GM19328 (cell line): Measurements from ENCODE around the gene LDHD.

Experiments
- ATAC-seq: cut with Tn5 transposase; IDR thresholded peaks from one replicate; pipeline ENCODE4 v1.9.1; 2021; ENCODE audit warnings: mild to moderate bottlenecking, moderate library complexity; ENCODE audit not compliant: unreplicated experiment

The LDHD gene

GRCh38 chr16:75114946-75115825 is 1.4 kb downstream of the LDHD start:
- ATAC-seq, result no peak

- no peak for ATAC-seq
Measured at GRCh38 chr16:75114179-75114945, 2.2 kb downstream of the LDHD start.

GRCh38 chr16:75113541-75114121 is 2.9 kb downstream of the LDHD start:
- no peak for ATAC-seq

GRCh38 chr16:75112734-75113491 is 3.7 kb downstream of the LDHD start:
- ATAC-seq, result no peak

GRCh38 chr16:75111961-75112733 is 4.4 kb downstream of the LDHD start:
- no peak for ATAC-seq

- peak; percentile 4 for ATAC-seq
Measured at GRCh38 chr16:75111514-75111940, 5.1 kb downstream of the LDHD start.

- ATAC-seq, result peak; percentile 63
Measured at GRCh38 chr16:75110637-75111513, 5.7 kb downstream of the LDHD start.

GRCh38 chr16:75109732-75110243 is 6.8 kb downstream of the LDHD start:
- no peak for ATAC-seq

- no peak for ATAC-seq
Measured at GRCh38 chr16:75108792-75109731, 7.5 kb downstream of the LDHD start.

GRCh38 chr16:75107505-75107904 is 9.1 kb downstream of the LDHD start:
- no peak for ATAC-seq

GRCh38 chr16:75106351-75107274 is 10.0 kb downstream of the LDHD start:
- ATAC-seq, result no peak

GRCh38 chr16:75105306-75106061 is 11.1 kb downstream of the LDHD start:
- ATAC-seq, result no peak

GRCh38 chr16:75104836-75105235 is 11.7 kb downstream of the LDHD start:
- no peak for ATAC-seq

GRCh38 chr16:75103994-75104393 is 12.6 kb downstream of the LDHD start:
- no peak for ATAC-seq

- ATAC-seq, result no peak
Measured at GRCh38 chr16:75102595-75102994, 14.0 kb downstream of the LDHD start.

GRCh38 chr16:75101635-75102034 is 14.9 kb downstream of the LDHD start:
- ATAC-seq, result no peak
